GM21423 (cell line): ENCODE data around the gene HNRNPUL1.
A peak's percentile ranks its signal among the peaks of the same experiment; 100 is the strongest.

ENCODE experiments used
- ATAC-seq: cut with Tn5 transposase; IDR thresholded peaks from one replicate; pipeline ENCODE4 v1.9.1; 2021; ENCODE audit warnings: mild to moderate bottlenecking, moderate library complexity; ENCODE audit not compliant: unreplicated experiment

Gene HNRNPUL1

DNA sequence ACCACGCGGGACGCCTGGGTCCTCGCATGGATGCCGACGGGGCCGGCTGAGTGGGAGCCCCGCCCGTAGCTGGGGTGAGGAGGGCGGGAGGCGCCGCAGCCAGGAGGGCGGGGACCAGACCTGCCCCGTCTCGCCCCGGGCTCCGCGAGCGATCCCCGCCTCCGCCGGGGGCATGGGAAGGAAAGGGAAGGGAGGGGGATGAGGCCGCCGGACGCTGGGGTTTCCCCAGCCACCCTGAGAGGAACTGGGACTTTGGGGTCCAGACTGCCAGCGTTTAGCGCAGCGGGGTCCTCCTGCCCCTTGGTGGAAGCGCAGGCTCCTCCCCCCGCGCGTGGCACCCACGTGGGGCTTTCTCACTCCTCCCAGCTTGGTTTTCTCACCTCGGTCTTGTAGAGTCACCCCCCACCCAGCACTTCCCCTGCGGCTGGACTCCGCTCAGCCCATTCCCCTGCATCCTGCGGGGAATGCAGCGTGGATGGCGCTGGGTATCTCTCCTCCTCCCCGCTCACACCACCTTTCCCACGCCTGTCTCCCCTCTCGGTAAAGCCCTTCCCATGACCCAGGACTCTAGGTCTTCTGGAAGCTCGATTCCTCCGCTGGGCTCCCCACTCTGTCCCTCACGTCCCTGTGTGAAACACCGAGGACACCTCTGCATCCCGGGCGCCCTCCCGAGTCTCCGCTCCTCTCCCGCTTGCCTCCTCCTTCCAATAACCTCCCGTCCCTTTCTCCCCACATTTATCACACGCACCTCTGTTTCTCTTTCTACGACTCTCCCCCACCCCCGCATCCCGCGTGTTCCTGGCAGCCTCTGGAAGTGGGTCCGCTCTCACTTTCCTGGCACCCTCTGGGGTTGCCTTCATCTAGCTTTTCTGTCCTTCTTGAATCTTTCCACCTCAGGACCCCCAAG lies 87.4 kb downstream of the HNRNPUL1 start:
- peak; percentile 37 for ATAC-seq

DNA sequence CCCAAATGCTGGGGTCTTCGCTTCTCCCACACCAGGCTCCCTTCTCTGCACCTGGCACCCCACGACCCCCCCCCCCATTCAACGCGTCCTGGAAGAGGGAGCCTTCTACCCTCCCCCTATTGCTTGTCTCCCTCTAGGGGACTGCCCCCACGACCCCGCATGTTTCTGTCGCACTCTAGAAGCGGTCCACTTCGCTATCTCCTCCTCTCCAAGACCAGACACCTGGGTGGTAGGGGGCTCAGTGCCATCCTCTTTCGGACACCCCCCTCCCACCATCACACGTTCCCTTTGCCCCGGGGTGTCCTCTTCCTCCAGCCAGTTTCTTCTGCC lies 88.1 kb downstream of the HNRNPUL1 start:
- no peak for ATAC-seq

- ATAC-seq = no peak
Measured at GRCh38 chr19:41352609-41353465, 88.7 kb downstream of the HNRNPUL1 start.

GRCh38 chr19:41353466-41354342 lies 89.5 kb downstream of the HNRNPUL1 start, which contains the start of gene TGFB1:
TSS of gene TGFB1 (minus strand) at chr19:41353922. CDS start at chr19:41353044, 878 bp downstream.
- ATAC-seq = peak; percentile 36

- no peak for ATAC-seq
Measured at GRCh38 chr19:41354343-41354953, 90.3 kb downstream of the HNRNPUL1 start.

DNA sequence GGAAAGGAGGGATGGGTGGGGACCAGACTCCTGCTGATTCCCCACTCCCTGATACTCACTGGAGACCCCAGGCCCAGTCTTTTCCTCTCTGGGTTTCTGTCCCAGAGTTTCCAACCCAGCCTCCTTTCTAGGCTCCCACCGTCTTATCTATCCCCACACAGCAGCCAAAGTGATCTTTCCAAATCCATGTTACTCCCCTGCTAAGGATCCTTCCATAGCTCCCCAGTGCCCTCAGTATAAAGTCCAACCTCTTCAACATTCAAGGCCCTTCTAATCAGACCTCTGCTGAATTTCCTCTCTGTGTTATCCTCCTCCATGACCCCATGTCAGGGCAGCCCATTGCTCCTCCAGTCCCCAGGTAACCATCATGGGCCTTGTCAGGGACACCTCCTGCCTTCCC lies 90.9 kb downstream of the HNRNPUL1 start:
- ATAC-seq = no peak

DNA sequence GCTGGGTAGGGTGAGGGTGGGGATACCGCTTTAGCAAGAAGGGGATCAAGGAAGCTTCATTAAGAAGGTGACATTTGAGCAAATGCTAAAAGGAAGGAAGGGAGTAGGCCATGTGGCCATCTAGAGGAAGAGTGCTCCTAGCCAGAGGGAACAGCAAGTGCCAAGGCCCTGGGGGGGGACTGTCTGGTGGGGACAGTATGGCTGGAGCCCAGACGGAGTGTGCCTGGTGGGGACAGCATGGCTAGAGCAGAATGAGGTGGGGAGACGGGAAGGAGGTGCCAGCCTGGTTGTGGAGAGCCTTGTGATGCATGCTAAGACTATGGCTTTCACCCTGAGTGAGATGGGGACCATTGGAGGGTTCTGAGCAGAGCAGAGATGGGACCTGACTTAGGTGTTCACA lies 91.6 kb downstream of the HNRNPUL1 start:
- ATAC-seq = no peak

- no peak for ATAC-seq
Measured at GRCh38 chr19:41356984-41357739, 93.0 kb downstream of the HNRNPUL1 start.
